Caco-2 (cell line): ENCODE results near the gene PPP1R14B. TPM values are rescaled to one million over a fixed set of nuclear protein-coding genes. Genes with fewer than 3 reads are reported as not detected.
"Not testable (repeated sequence)": the region's sequence is repeated elsewhere in the genome, so short reads cannot be mapped to it uniquely, and the experiment has no call there.

Source experiments
- BruUV-seq: library from RNA; stranded (reverse); fragments of 400-500 nt; replicated peaks from 2 replicates; lab custom pipeline; 2021; lab: Mats Ljungman, UMichigan
- CTCF ChIA-PET: fragments of 300-600 bp; sonication (Branson Sonifier 250); formaldehyde crosslinking; loops from one replicate; lab custom pipeline; 2022; ENCODE audit warnings: antibody characterized with exemption; lab: Charles Lee
- POLR2A ChIA-PET: fragments of 300-600 bp; sonication (Branson Sonifier 250); formaldehyde crosslinking; loops from one replicate; lab custom pipeline; 2022; ENCODE audit warnings: antibody characterized with exemption; lab: Charles Lee
- DNase-seq, 2 experiments: peaks; one replicate each; pipeline versions ENCODE4 v3.0.0 to v3.0.0-alpha.2; 2020 to 2022
- H3K27me3 ChIP-seq: replicated peaks from 2 replicates; pipeline ENCODE4 v1.6.0; 2011; ENCODE audit warnings: low read length; ENCODE audit not compliant: control insufficient read depth, insufficient read depth
- H3K36me3 ChIP-seq: 2 replicates; pipeline ENCODE4 v1.5.1; 2011; ENCODE audit warnings: low read length; ENCODE audit not compliant: control insufficient read depth, insufficient read depth
- H3K4me1 ChIP-seq: fragments of 250-450 bp; sonication (Bioruptor Pico); 2 replicates; pipeline ENCODE4 v1.5.1; 2020; ENCODE audit warnings: mild to moderate bottlenecking
- H3K4me3 ChIP-seq: 2 replicates; pipeline ENCODE4 v1.5.1; 2011; ENCODE audit warnings: low read depth, mild to moderate bottlenecking, control low read depth, low read length
- H3K9me3 ChIP-seq: fragments of 250-450 bp; sonication (Bioruptor Pico); 2 replicates; pipeline ENCODE4 v1.5.1; 2020; ENCODE audit warnings: mild to moderate bottlenecking, moderate library complexity
- H3K27ac Mint-ChIP-seq: one replicate; pipeline ENCODE4 v1.8.0; 2022; ENCODE audit warnings: mixed read lengths; ENCODE audit not compliant: unreplicated experiment
- H3K27me3 Mint-ChIP-seq: one replicate; pipeline ENCODE4 v1.8.0; 2022; ENCODE audit warnings: mixed read lengths; ENCODE audit not compliant: insufficient read depth, unreplicated experiment
- H3K36me3 Mint-ChIP-seq: one replicate; pipeline ENCODE4 v1.8.0; 2022; ENCODE audit warnings: mild to moderate bottlenecking, mixed read lengths; ENCODE audit not compliant: insufficient read depth, unreplicated experiment
- H3K4me1 Mint-ChIP-seq: one replicate; pipeline ENCODE4 v1.8.0; 2022; ENCODE audit warnings: low read depth, mixed read lengths; ENCODE audit not compliant: unreplicated experiment
- H3K4me3 Mint-ChIP-seq: one replicate; pipeline ENCODE4 v1.8.0; 2022; ENCODE audit warnings: mild to moderate bottlenecking, moderate library complexity, mixed read lengths; ENCODE audit not compliant: unreplicated experiment
- H3K9me3 Mint-ChIP-seq: one replicate; pipeline ENCODE4 v1.8.0; 2022; ENCODE audit warnings: mixed read lengths; ENCODE audit not compliant: unreplicated experiment
- CTCF ChIP-seq, 2 experiments: fragments of 200-600 bp in 1 of 2; IDR thresholded peaks; 1 replicate in 1 of 2; 2 replicates in 1 of 2; pipeline versions ENCODE4 v1.5.1 to v1.8.0; 2011 to 2022; ENCODE audit warnings: antibody characterized with exemption in 1 of 2, control low read depth in 1 of 2, inconsistent platforms in 1 of 2, low read depth in 1 of 2, low read length in 1 of 2, mild to moderate bottlenecking in 1 of 2, moderate library complexity in 1 of 2; ENCODE audit not compliant: insufficient read depth in 1 of 2, severe bottlenecking in 1 of 2, unreplicated experiment in 1 of 2
- intact Hi-C: fragments of 100-400 bp; cut with micrococcal nuclease; formaldehyde crosslinking; loops from one replicate; pipeline ENCODE4 v1.10.0; 2022; ENCODE audit not compliant: unreplicated experiment
- total RNA-seq: library from RNA; stranded (reverse); gene quantifications from 2 replicates; pipeline ENCODE4 v1.2.3, GENCODE V29; 2022

Gene PPP1R14B
- total RNA-seq, 1 experiment from 2014 or later, result 162 TPM

GRCh38 chr11:64248578-64248977 lies 1.8 kb upstream of the PPP1R14B start:
- TF ChIP-seq CTCF (IDR thresholded peaks at IDR 0.05; ENCODE audit: insufficient read depth in 1 of 2, low read depth in 1 of 2, low read length in 1 of 2, severe bottlenecking in 1 of 2, unreplicated experiment in 1 of 2), result no peak
- BruUV-seq, result no TSS peak
- H3K27ac Mint-ChIP-seq, result no peak overlapping the region
- Histone ChIP-seq H3K4me3 (no peak overlapping the region), H3K36me3 (no peaks in the 10 kb centered on the region), H3K4me1 (peaks cover 26% of the 10 kb centered on the region), H3K27me3 (no peaks in the 10 kb centered on the region), H3K9me3 (no peaks in the 10 kb centered on the region)
- peaks cover 17% of the 10 kb centered on the region for H3K4me1 Mint-ChIP-seq
- peaks cover 45% of the 10 kb centered on the region for H3K36me3 Mint-ChIP-seq
- H3K9me3 Mint-ChIP-seq, result no peaks in the 10 kb centered on the region
- no peaks in the 10 kb centered on the region for H3K27me3 Mint-ChIP-seq
- no peak for DNase-seq
- ChIA-PET POLR2A (no interaction called here), CTCF (no interaction called here)
- intact Hi-C loops, result no loop called here
- H3K4me3 Mint-ChIP-seq, result no peak overlapping the region

- peaks cover 49% of the 10 kb centered on the region for H3K36me3 Mint-ChIP-seq
- no TSS peak for BruUV-seq
- DNase-seq, result no peak
- H3K9me3 Mint-ChIP-seq, result no peaks in the 10 kb centered on the region
- CTCF ChIA-PET, result interaction anchor here (0.9 kb wide), 1 partner anchor 57 kb away, joined by 3 read pairs; no protein-coding TSS in a partner anchor
- Histone ChIP-seq H3K4me1 (peaks cover 27% of the 10 kb centered on the region), H3K9me3 (no peaks in the 10 kb centered on the region), H3K36me3 (0 out of 2 replicates have a peak, but pooled peaks cover 3% of the 10 kb centered on the region), H3K27me3 (no peaks in the 10 kb centered on the region), H3K4me3 (peak overlapping the region; percentile 91)
- H3K4me3 Mint-ChIP-seq, result peak overlapping the region; percentile 97
- no peak for TF ChIP-seq CTCF (IDR thresholded peaks at IDR 0.05; ENCODE audit: insufficient read depth in 1 of 2, low read depth in 1 of 2, low read length in 1 of 2, severe bottlenecking in 1 of 2, unreplicated experiment in 1 of 2)
- H3K4me1 Mint-ChIP-seq, result peaks cover 20% of the 10 kb centered on the region
- POLR2A ChIA-PET, result interaction anchor here (2.0 kb wide), 1 partner anchor 21 kb away, joined by 22 read pairs; no protein-coding TSS in a partner anchor
- intact Hi-C loops, result no loop called here
- no peak overlapping the region for H3K27ac Mint-ChIP-seq
- no peaks in the 10 kb centered on the region for H3K27me3 Mint-ChIP-seq
These were observed 1.2 kb upstream of the PPP1R14B start for GRCh38 chr11:64247729-64248531.

- CTCF ChIA-PET, result interaction anchor here (1.0 to 1.5 kb wide), 5 partner anchors 9 to 307 kb away, joined by 3 to 5 read pairs (median 3); partner anchors contain the start of gene NAA40
- H3K36me3 ChIP-seq, H3K27me3 ChIP-seq, intact Hi-C loops, BruUV-seq, H3K27me3 Mint-ChIP-seq, H3K9me3 ChIP-seq, DNase-seq, H3K9me3 Mint-ChIP-seq: not testable (repeated sequence)
- H3K27ac Mint-ChIP-seq, result peak overlapping the region; percentile 90
- H3K4me1 Mint-ChIP-seq, result peaks cover 20% of the 10 kb centered on the region
- H3K4me1 ChIP-seq, result peaks cover 32% of the 10 kb centered on the region
- POLR2A ChIA-PET, result interaction anchor here (0.5 to 2.0 kb wide), 4 partner anchors 23 to 71 kb away, joined by 3 to 22 read pairs (median 4); partner anchors contain the start of genes PRDX5, STIP1 and TRMT112
- H3K4me3 ChIP-seq, result peak overlapping the region; percentile 90
- peaks cover 52% of the 10 kb centered on the region for H3K36me3 Mint-ChIP-seq
- H3K4me3 Mint-ChIP-seq, result peak overlapping the region; percentile 97
These were observed 197 bp downstream of the PPP1R14B start for GRCh38 chr11:64246621-64246870.
